ENCODE measurements around the gene MUS81. TPM values are rescaled to one million over a fixed set of nuclear protein-coding genes. Genes with fewer than 3 reads are reported as not detected.

The MUS81 gene
- total and polyA plus RNA-seq, 2 donors (not counting 3 experiments of a cell fraction or from before 2014, with no cell fraction given), result 57.9 to 76.9 TPM

- BruUV-seq (replicated peaks), result no TSS peak
- no peak overlapping the region for H3K27ac ChIP-seq (ENCODE audit: insufficient read depth, low read depth, low read length)
- H3K9me3 ChIP-seq (replicated peaks; ENCODE audit: control insufficient read depth, insufficient read depth, low read length), result no peaks in the 10 kb centered on the region
- intact Hi-C loops (cut with micrococcal nuclease), result no loop called here
- H3K4me3 ChIP-seq (replicated peaks in 1 of 3; ENCODE audit: insufficient read depth in 1 of 3, low read depth in 1 of 3, low read length in 3 of 3), result no peak overlapping the region
- dilution Hi-C loops (cut with MboI; ENCODE audit: extremely low pct_ligation_motif_present, low sequenced_read_pairs), result no loop called here
- H4K20me1 ChIP-seq (replicated peaks; ENCODE audit: control insufficient read depth, extremely low read depth, insufficient read depth, low read length), result no peaks in the 10 kb centered on the region
- H3K9me1 ChIP-seq (replicated peaks; ENCODE audit: control insufficient read depth, extremely low read depth, insufficient read depth, low read length), result no peaks in the 10 kb centered on the region
- H3K4me2 ChIP-seq (ENCODE audit: insufficient read depth, low read length), result no peak overlapping the region
- TF ChIP-seq GATA2 (IDR thresholded peaks at IDR 0.05; ENCODE audit: insufficient read depth, insufficient read length, low read depth, low read length) (no peak), POLR2A (IDR thresholded peaks at IDR 0.05; ENCODE audit: low read depth, low read length) (no peak), CTCF (IDR thresholded peaks at IDR 0.05; ENCODE audit: extremely low read depth in 1 of 2, insufficient read depth in 1 of 2, low read depth in 1 of 2, low read length in 2 of 2) (no peak), FOS (IDR thresholded peaks at IDR 0.05; ENCODE audit: borderline replicate concordance, insufficient read depth, low read length) (no peak), JUN (IDR thresholded peaks at IDR 0.05; ENCODE audit: borderline replicate concordance, insufficient read depth, insufficient read length, low read depth) (no peak), MYC (IDR thresholded peaks at IDR 0.05; ENCODE audit: low read depth, low read length) (no peak), POLR2AphosphoS5 (IDR thresholded peaks at IDR 0.05; ENCODE audit: insufficient read depth, low read depth, low read length) (no peak), MAX (IDR thresholded peaks at IDR 0.05; ENCODE audit: insufficient read depth, insufficient read length) (no peak), EZH2 (IDR thresholded peaks at IDR 0.05; ENCODE audit: borderline replicate concordance, low read depth, low read length, severe bottlenecking) (no peak)
- no peak overlapping the region for H3K9ac ChIP-seq (replicated peaks; ENCODE audit: extremely low read depth, insufficient read depth, low read length)
- no peak for FAIRE-seq
- no peaks in the 10 kb centered on the region for H3K4me1 ChIP-seq (ENCODE audit: control insufficient read depth, extremely low read depth, insufficient read depth, low read length)
- POLR2A ChIA-PET, result no interaction called here
- H2AFZ ChIP-seq (ENCODE audit: low read depth, low read length), result no peak overlapping the region
- CTCF ChIA-PET, result interaction anchor here (6.5 kb wide), 1 partner anchor 36 kb away, joined by 109 read pairs; the partner anchor contains the start of gene AP5B1
- peaks cover 7% of the 10 kb centered on the region in 2 experiments for H3K27me3 ChIP-seq (ENCODE audit: control insufficient read depth in 2 of 2, insufficient read depth in 2 of 2, low read length in 2 of 2)
- no peaks in the 10 kb centered on the region for H3K36me3 ChIP-seq (ENCODE audit: control insufficient read depth in 2 of 2, extremely low read depth in 1 of 2, insufficient read depth in 2 of 2, low read length in 2 of 2)
- no peak for DNase-seq (ENCODE audit: low read depth, low spot score)
- H3K79me2 ChIP-seq (ENCODE audit: control insufficient read depth, insufficient read depth, low read length), result no peaks in the 10 kb centered on the region
Measured at GRCh38 chr11:65814986-65815565, 45.2 kb upstream of the MUS81 start.

All from endothelial cell of umbilical vein (primary cell).